Spinal cord (tissue), 4 donors: ENCODE results near the gene PPFIBP2. TPM values are rescaled to one million over a fixed set of nuclear protein-coding genes. Genes with fewer than 3 reads are reported as not detected.

Source experiments
- polyA plus RNA-seq, 2 donors: library from polyadenylated mRNA; unstranded; fragments of 120-200 nt; gene quantifications; one replicate each; pipeline ENCODE4 v1.2.1, GENCODE V29; 2013; ENCODE audit not compliant: insufficient read length in 2 of 2
- total RNA-seq, 2 donors: library from RNA; depleted of rRNA in 1 of 2; stranded (reverse); fragments of 120-200 nt in 1 of 2; fragments of >200 nt in 1 of 2; gene quantifications; one replicate each; pipeline versions ENCODE4 v1.2.3 to v1.2.4, GENCODE V29; 2013 to 2014

Gene PPFIBP2
- total and polyA plus RNA-seq, 4 donors: 14.3 to 23.8 (median 19.1) TPM

Other genes with a start within 250 kb of the PPFIBP2 start
- 10 to 100 TPM; 19.0 to 34.9 TPM for gene OLFML1, start 28.5 kb upstream of the PPFIBP2 start, total RNA-seq
- 10 to 100 TPM in 1 of 2 donors, 1 to 10 TPM in 1; 4.2 to 11.8 TPM for gene OLFML1, start 28.5 kb upstream of the PPFIBP2 start, polyA plus RNA-seq
- 10 to 100 TPM; 47.8 to 71.8 TPM for gene CYB5R2, start 159.5 kb downstream of the PPFIBP2 start, total RNA-seq
- 10 to 100 TPM; 53.8 to 70.9 TPM for gene CYB5R2, start 159.5 kb downstream of the PPFIBP2 start, polyA plus RNA-seq
- gene OVCH2, start 192.5 kb downstream of the PPFIBP2 start, total RNA-seq: not detected
- under 1 TPM in 1 of 2 donors, not detected in 1; 0.08 TPM for gene OVCH2, start 192.5 kb downstream of the PPFIBP2 start, polyA plus RNA-seq